ENCODE measurements around the gene FMNL2. TPM values are rescaled to one million over a fixed set of nuclear protein-coding genes. Genes with fewer than 3 reads are reported as not detected.

Gene FMNL2
- total and polyA plus RNA-seq, 2 of the 4 experiments (the other 2 are of a cell fraction): 10.9 to 11.4 TPM

DNA sequence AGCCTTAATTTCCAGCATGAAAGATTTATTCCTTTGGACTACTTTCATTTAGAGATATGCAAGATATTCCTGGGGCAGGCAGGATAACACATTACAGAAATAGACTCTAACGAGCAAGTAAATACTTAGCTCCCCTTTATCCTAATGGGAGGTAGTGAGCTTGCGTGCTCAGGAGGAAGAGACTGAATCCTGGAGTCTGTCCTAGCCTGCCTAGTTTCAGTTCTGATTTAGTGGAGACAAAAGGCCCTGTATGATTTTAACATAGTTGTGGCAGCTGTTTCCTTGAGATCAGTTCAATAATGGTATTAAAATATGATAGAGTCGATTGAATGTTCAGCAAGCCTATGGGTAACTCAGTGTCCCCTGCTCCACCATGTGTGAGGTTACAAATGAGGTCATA lies 109.5 kb downstream of the FMNL2 start:
- no peak overlapping the region for H3K14ac ChIP-seq (replicated peaks; ENCODE audit: low read depth, low read length)
- H3K18ac ChIP-seq (ENCODE audit: low read depth, low read length): no peak overlapping the region
- no peak overlapping the region for H2BK5ac ChIP-seq (ENCODE audit: low read depth, low read length, poor library complexity, severe bottlenecking)
- no peak overlapping the region for H4K91ac ChIP-seq (ENCODE audit: insufficient read depth, low read depth, low read length)
- ATAC-seq (ENCODE audit: low read depth) (no peak), DNase-seq (no peak)
- H3K56ac ChIP-seq (ENCODE audit: extremely low read depth, insufficient read depth, low read length): no peak overlapping the region
- no peak overlapping the region for H3K4me3 ChIP-seq (ENCODE audit: insufficient read depth, low read depth, low read length)
- no peak overlapping the region for H3K9ac ChIP-seq (ENCODE audit: low read depth, low read length)
- no peaks in the 10 kb centered on the region; the same call in 1 of the 2 replicates for H3K9me1 ChIP-seq (ENCODE audit: insufficient read depth, low read length)
- H3K4ac ChIP-seq (ENCODE audit: low read depth, low read length): no peak overlapping the region
- in situ Hi-C loops (cut with MboI; ENCODE audit: low sequenced_read_pairs): no loop called here
- H3K4me1 ChIP-seq (ENCODE audit: control insufficient read depth, insufficient read depth, low read length): 0 out of 2 replicates have a peak, but pooled peaks cover 2% of the 10 kb centered on the region
- no peak overlapping the region for H4K8ac ChIP-seq (ENCODE audit: low read depth in 2 of 2, low read length in 2 of 2)
- H2AK5ac ChIP-seq (ENCODE audit: low read depth, low read length): no peak overlapping the region
- no peaks in the 10 kb centered on the region for H3K36me3 ChIP-seq (ENCODE audit: control insufficient read depth, insufficient read depth, low read length)
- H3K23ac ChIP-seq (ENCODE audit: low read depth, low read length): no peak overlapping the region
- H4K5ac ChIP-seq (ENCODE audit: low read depth, low read length): no peak overlapping the region
- no peak overlapping the region for H2BK120ac ChIP-seq (ENCODE audit: low read depth, low read length)
- dilution Hi-C loops (cut with HindIII; ENCODE audit: low sequenced_read_pairs, unreplicated experiment): no loop called here
- H2AK9ac ChIP-seq (replicated peaks; ENCODE audit: low read depth, low read length, poor library complexity): no peak overlapping the region
- no peak overlapping the region for H3K4me2 ChIP-seq (ENCODE audit: low read depth, low read length)
- peaks cover 29 to 32% of the 10 kb centered on the region in 2 experiments for H3K79me1 ChIP-seq (ENCODE audit: low read depth in 1 of 2, low read length in 2 of 2)
- POLR2A ChIA-PET (ENCODE audit: unreplicated experiment): interaction anchor here (0.6 kb wide), 1 partner anchor 162 kb away, joined by 10 read pairs; no protein-coding TSS in a partner anchor
- peaks cover 6% of the 10 kb centered on the region; the same call in 1 of the 2 replicates for H4K20me1 ChIP-seq (ENCODE audit: insufficient read depth, low read length)
- whole genome bisulfite sequencing, 2 experiments (ENCODE audit: extremely low coverage in 2 of 2, insufficient read length in 1 of 2): 80% methylated on average over 1 of the region's 3 CpGs; no CpG with 5 or more reads in 1 of the 2 experiments
- H2AFZ ChIP-seq (replicated peaks; ENCODE audit: low read length, poor library complexity): no peak overlapping the region
- no peak overlapping the region for H3K27ac ChIP-seq (ENCODE audit: insufficient read depth, low read length)
- intact Hi-C loops (cut with micrococcal nuclease): no loop called here
- no peaks in the 10 kb centered on the region for H3K9me3 ChIP-seq (ENCODE audit: control insufficient read depth, insufficient read depth, low read length)
- BruUV-seq (replicated peaks): no TSS peak
- 0 out of 3 replicates have a peak overlapping the region, but pooled peaks have one; percentile 3 for H2BK15ac ChIP-seq (ENCODE audit: low read depth, low read length)
- TF ChIP-seq SMC3 (IDR thresholded peaks at IDR 0.05; ENCODE audit: low read depth, low read length) (no peak), RFX5 (IDR thresholded peaks at IDR 0.05; ENCODE audit: low read depth, low read length) (no peak), MAZ (IDR thresholded peaks at IDR 0.05; ENCODE audit: borderline replicate concordance, low read depth, low read length) (no peak), POLR2A (IDR thresholded peaks at IDR 0.05; ENCODE audit: low read depth, low read length) (no peak), BHLHE40 (IDR thresholded peaks at IDR 0.05; ENCODE audit: low read depth, low read length) (no peak), MAFK (IDR thresholded peaks at IDR 0.05; ENCODE audit: low read depth, low read length) (no peak), RAD21 (IDR thresholded peaks at IDR 0.05; ENCODE audit: low read length) (no peak), MXI1 (IDR thresholded peaks at IDR 0.05; ENCODE audit: borderline replicate concordance, low read depth, low read length) (no peak), RCOR1 (IDR thresholded peaks at IDR 0.05; ENCODE audit: insufficient replicate concordance, low read length) (no peak), CHD1 (IDR thresholded peaks at IDR 0.05; ENCODE audit: low read depth, low read length) (no peak), CEBPB (IDR thresholded peaks at IDR 0.05; ENCODE audit: low read depth, low read length) (no peak), NFE2L2 (IDR thresholded peaks at IDR 0.05; ENCODE audit: low read depth, low read length) (no peak), FOS (IDR thresholded peaks at IDR 0.05; ENCODE audit: low read depth, low read length) (no peak)
- TF ChIP-seq, protein P1, sequence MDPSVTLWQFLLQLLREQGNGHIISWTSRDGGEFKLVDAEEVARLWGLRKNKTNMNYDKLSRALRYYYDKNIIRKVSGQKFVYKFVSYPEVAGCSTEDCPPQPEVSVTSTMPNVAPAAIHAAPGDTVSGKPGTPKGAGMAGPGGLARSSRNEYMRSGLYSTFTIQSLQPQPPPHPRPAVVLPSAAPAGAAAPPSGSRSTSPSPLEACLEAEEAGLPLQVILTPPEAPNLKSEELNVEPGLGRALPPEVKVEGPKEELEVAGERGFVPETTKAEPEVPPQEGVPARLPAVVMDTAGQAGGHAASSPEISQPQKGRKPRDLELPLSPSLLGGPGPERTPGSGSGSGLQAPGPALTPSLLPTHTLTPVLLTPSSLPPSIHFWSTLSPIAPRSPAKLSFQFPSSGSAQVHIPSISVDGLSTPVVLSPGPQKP (IDR thresholded peaks at IDR 0.05; ENCODE audit: borderline replicate concordance, low read depth, low read length): no peak
- TF ChIP-seq, protein P2, sequence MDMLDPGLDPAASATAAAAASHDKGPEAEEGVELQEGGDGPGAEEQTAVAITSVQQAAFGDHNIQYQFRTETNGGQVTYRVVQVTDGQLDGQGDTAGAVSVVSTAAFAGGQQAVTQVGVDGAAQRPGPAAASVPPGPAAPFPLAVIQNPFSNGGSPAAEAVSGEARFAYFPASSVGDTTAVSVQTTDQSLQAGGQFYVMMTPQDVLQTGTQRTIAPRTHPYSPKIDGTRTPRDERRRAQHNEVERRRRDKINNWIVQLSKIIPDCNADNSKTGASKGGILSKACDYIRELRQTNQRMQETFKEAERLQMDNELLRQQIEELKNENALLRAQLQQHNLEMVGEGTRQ (IDR thresholded peaks at IDR 0.05; ENCODE audit: low read depth, low read length): no peak
- TF ChIP-seq, protein P3, sequence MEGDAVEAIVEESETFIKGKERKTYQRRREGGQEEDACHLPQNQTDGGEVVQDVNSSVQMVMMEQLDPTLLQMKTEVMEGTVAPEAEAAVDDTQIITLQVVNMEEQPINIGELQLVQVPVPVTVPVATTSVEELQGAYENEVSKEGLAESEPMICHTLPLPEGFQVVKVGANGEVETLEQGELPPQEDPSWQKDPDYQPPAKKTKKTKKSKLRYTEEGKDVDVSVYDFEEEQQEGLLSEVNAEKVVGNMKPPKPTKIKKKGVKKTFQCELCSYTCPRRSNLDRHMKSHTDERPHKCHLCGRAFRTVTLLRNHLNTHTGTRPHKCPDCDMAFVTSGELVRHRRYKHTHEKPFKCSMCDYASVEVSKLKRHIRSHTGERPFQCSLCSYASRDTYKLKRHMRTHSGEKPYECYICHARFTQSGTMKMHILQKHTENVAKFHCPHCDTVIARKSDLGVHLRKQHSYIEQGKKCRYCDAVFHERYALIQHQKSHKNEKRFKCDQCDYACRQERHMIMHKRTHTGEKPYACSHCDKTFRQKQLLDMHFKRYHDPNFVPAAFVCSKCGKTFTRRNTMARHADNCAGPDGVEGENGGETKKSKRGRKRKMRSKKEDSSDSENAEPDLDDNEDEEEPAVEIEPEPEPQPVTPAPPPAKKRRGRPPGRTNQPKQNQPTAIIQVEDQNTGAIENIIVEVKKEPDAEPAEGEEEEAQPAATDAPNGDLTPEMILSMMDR (conservative IDR thresholded peaks at IDR 0.05; ENCODE audit: low read depth, low read length): no peak
- no peaks in the 10 kb centered on the region for H3K27me3 ChIP-seq (ENCODE audit: control insufficient read depth, insufficient read depth, low read length)
- CTCF ChIA-PET: no interaction called here
- H2BK20ac ChIP-seq (ENCODE audit: low read depth, low read length): no peak overlapping the region

Data from IMR-90 (cell line).